Activated naive CD8-positive, alpha-beta T cell treated with anti-CD3 and anti-CD28 coated beads, Interleukin-2, amount 50 U/mL, for 16 hours (primary cell): ENCODE results near the gene ANTXR1.

Experiments
- DNase-seq: peaks from one replicate; pipeline ENCODE4 v3.0.0-alpha.2; 2020; ENCODE audit warnings: low read depth, low spot score

Gene ANTXR1

DNA sequence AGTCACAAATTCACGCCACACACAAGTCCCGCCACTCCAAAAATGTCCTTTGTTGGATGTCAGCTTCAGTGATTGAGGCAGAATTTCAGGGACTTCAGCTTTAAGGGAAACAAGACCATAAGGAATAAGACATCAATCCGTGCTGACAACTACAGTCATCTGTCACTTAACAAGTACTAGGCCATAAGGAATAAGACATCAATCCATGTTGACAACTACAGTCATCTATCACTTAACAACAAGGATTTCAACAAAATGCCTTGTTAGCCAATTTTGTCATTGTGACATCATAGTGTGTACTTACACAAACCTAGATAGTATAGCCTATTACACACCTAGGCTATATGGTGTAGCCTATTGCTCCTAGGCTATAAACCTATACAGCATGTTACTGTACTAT, 58.0 kb downstream of the ANTXR1 start:
- no peak for DNase-seq

DNA sequence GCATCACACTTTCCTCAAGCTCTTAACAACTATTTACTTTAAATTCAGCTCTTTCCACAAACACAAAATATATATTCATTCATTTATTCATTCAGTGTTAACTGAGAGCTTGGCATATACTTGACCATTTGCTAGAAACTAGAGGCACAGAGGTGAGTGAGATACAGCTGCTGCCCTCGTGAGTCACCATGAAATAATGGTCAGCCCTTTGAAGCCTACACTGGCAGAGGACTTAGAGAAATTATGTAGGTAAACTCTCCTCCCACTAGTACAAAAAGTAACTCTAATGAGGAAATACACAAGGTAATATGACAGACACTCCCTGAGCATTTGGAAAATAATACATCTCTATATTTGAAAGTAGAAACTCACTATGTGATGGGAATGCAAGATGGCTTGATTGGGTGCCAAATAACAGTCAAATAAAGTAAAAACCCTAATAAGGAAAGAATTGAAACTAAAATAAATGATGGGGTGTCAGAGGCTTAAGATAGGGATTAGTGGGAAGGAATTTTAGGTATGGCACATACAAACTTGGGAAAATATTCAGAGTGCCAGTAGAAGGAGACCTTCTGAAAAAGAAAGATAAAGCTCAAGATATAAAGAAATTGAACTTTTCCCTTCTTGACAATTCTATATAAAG, 61.1 kb downstream of the ANTXR1 start:
- DNase-seq = no peak

GRCh38 chr2:69074918-69075317, 61.9 kb downstream of the ANTXR1 start:
- DNase-seq = no peak

DNA sequence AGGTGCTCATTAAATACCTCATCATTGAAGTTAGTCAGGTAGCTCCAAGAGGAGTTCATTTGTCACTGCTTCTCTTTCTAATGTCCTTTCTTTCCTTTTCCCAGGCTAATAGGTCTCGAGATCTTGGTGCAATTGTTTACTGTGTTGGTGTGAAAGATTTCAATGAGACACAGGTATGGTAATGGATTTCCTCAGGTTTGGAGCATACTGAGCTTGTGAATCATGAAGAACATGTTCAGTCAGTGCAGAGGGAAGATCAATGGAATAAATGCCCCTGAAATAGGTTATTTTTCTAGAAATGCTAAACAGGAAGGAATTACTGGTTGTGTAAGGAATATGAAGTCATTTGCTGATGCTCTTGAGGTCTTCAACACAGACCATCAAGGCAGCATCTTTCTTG, 62.5 kb downstream of the ANTXR1 start:
- no peak for DNase-seq

DNA sequence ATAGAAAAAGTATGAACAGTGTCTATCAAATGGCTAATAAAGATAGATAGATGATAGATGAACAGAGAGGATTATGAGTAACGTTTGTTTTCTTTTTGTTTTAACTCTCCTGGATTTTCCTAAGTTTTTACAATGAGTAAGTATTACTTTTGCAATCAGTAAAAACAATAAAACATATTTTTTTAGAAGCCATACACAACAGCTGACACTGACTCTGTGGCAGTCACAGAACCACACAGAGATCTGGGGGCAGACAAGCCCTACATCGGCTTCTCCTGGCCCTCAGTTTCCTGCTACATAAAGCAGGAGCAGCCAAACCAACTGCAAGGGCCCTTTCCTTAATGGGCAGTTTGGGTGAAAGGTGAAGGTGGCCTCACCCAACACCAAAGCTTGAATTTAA, 63.6 kb downstream of the ANTXR1 start:
- DNase-seq = no peak

DNA sequence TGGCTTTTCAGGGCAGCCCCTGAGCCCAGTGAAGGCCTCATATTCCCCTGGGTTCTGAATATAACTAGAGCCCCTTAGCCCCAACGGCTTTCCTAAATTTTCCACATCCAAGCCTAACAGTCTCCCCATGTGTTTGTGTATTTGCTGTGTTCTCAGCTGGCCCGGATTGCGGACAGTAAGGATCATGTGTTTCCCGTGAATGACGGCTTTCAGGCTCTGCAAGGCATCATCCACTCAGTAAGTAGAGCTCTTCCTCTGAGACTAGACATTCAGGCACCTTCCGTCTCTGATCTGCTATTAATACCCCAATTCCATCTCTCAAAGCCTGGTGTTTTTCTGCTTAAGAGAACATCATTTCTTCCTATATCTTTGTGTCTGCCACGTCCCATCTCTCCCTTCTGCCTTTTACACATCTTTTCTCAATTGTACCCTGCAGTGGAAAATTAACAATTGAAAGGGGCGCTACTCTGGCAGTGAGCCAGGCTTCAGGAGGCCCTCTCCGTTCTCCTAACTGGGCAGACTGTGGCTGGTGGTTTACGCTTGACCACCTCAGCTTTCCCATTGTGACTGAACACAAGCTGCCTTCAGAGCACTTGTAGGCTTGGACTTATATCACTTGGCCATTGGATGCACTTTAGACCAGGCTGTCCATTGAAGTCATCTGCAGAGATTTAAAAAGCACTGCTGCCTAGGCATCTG, 64.4 kb downstream of the ANTXR1 start:
- DNase-seq = no peak

- DNase-seq = no peak
Observed at GRCh38 chr2:69080071-69080470, 67.1 kb downstream of the ANTXR1 start.

- no peak for DNase-seq
Observed at GRCh38 chr2:69081001-69081580, 68.1 kb downstream of the ANTXR1 start.

- DNase-seq = no peak
Observed at GRCh38 chr2:69081757-69082156, 68.8 kb downstream of the ANTXR1 start.

GRCh38 chr2:69082430-69082997, 69.5 kb downstream of the ANTXR1 start:
- DNase-seq = no peak

DNA sequence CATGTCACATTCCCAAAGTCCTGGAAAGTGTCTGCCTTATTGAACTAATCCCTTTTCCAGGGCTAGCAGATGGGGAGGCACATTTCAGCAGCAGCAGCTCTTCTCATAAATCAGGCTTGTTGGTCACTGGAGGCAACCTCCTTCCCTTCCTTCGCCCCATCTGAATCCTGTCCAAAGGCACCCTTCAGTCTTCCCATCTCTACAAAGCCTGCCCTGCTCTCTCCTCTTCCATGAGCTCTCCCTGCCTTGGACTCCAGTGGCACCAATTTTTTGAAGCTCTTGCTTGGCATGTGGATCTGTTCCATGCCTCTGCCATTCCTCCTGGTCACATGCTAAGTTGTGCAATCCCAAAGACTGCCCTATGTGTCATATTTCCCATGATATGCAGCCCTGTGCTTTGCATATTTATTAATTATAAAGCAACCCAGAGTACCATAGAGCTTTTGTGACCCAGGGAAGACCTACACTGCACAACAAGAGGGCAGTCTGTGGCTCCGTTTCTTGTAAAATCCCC, 70.3 kb downstream of the ANTXR1 start:
- no peak for DNase-seq

GRCh38 chr2:69084492-69084891, 71.5 kb downstream of the ANTXR1 start:
- DNase-seq = no peak

GRCh38 chr2:69086466-69086865, 73.5 kb downstream of the ANTXR1 start:
- no peak for DNase-seq

DNA sequence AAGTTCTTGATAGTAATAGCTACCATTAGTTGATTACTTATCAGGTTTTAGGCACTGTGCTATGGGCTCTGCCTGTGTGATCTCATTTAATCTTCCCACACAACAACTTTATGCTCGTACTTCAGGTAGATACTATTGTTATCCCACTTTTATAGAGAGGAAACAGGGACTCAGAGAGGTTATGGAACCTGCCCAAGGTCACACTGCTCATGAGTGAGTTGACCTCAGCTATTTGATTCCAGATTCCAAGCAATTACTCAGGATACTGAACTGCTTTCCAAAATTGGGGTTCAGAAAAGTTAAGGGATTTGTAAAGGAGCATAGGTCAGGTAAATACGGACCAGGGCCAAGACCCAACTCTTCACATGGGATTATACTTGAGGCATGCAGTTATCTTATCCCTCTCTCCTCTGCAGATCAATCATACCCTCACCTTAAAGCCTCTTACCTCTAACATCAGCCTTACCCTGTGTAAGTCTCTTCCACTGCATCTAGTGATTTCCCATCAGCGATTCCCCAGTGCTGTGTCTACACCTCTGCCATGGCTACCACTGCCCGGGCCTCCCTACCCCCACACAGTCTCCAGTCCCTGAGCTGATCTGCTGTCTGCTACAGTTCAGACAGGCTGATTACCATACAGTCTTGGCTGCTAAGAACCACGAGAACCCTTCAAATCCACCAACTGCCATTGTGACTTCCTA, 74.4 kb downstream of the ANTXR1 start:
- no peak for DNase-seq

- no peak for DNase-seq
Observed at GRCh38 chr2:69087912-69088240, 74.9 kb downstream of the ANTXR1 start.

DNA sequence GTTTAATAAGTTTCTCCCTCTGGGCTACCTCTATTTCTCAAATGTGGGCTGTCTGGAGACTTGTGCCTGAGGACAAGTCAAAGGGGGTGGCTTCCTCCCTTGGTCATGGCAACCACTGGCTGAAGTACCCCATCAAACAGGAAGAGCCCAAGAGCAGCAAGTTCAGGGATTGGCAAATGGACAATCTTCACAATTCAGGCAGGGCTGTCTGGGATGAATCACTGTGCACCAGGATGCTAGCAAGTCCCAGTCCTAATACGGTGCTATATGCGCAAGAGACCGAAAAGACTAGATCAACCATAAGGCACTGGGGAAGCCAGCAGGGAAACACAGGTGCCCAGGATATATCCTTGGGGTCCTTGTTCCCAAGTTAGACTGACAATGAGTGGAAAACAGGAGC, 75.5 kb downstream of the ANTXR1 start:
- DNase-seq = no peak

DNA sequence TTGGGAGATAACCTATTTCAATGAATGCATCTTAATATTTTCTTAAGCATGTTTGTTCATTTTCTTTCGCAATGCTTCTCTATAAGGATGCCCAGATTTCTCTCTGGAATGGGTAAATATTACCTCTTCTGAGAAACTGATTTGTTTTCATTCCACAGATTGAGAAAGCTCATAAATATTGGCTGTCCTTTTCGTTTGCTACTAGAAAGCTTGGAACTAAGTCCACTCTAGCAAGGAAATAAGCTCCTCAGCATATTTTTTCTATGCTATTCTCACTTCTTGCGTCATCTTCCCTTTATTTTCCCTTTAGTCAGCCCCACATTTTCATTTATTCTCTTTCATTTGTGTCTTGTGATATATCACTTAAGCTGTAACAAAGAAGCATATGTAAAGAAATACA, 76.3 kb downstream of the ANTXR1 start:
- no peak for DNase-seq

DNA sequence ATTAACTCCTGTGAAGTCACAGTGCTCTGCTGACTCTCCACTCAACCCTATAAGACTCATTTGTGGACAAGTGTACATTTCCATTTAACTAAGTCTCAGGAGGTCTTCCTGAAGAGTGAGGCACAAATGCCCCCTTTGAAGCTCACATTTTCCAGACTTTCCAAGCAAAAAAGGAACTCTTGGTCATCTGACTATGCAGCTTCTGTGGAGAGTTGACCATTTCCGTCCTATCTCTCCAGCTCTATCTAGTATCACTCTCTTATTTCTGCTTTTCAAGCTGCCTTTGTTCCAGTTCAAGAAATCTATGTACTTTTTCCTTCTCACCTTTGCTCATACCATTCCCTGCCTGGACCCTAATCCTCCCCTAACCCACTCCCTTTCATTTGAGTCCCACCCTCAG, 77.0 kb downstream of the ANTXR1 start:
- DNase-seq = no peak

GRCh38 chr2:69090820-69091219, 77.8 kb downstream of the ANTXR1 start:
- no peak for DNase-seq

DNA sequence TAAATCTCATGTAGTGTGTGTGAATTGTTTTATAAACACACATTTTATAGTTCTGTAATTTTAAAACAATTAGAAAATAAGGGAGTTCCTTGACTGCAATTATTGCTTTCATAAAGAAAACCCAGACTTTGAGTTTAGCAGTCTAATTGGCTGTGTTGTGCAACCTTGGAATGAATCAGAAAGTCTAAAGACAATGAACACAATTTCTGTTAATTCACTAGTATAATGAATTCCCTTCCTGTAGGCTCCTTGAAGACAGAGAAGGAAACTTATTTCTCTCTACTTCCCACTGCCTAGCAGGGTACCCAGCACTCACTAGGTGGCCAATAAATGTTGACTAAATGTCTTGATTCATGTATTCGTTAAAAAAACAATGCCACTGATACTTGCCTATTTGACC, 79.9 kb downstream of the ANTXR1 start:
- no peak for DNase-seq

DNA sequence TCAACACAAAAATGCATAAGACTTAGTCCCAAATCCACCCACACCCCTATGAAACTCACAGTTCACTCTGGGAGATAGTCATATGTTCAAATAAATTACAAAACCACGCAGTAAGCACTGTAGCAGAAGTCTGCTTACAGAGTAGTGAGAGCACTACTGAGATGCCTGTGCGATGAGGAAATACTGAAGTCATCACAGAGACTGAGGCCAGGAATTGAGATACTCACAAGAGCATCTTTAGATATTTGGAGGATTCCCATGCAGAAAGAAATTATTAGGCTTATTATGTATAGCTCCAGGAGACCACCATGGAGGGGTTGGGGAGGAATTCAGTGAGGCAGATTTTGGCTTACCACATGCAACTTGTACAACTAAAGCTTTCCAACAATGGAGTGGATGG, 82.3 kb downstream of the ANTXR1 start:
- DNase-seq = no peak
